Thoracic aorta (tissue), 2 donors: ENCODE measurements around the gene GALK1. TPM values are rescaled to one million over a fixed set of nuclear protein-coding genes. Genes with fewer than 3 reads are reported as not detected.
A peak's percentile ranks its signal among the peaks of the same experiment; 100 is the strongest.

Experiments used
- ATAC-seq: fragments of 150-250 bp; one replicate; pipeline ENCODE4 v1.8.0; 2017; ENCODE audit warnings: low read depth; ENCODE audit not compliant: insufficient number of reproducible peaks, low FRiP score
- DNase-seq: peaks from one replicate; pipeline ENCODE4 v3.0.0-alpha.2; 2020; ENCODE audit warnings: low spot score
- H3K27ac ChIP-seq, 2 donors: fragments of 200-600 bp; sonication (generic); 1 replicate in 1 of 2; 2 replicates in 1 of 2; pipeline ENCODE4 v1.5.1; 2016; ENCODE audit warnings: mild to moderate bottlenecking in 2 of 2, moderate library complexity in 2 of 2
- H3K27me3 ChIP-seq: fragments of 200-600 bp; sonication (generic); replicated peaks from 2 replicates; pipeline ENCODE4 v1.6.0; 2016; ENCODE audit warnings: mild to moderate bottlenecking; ENCODE audit not compliant: insufficient read depth
- H3K36me3 ChIP-seq: fragments of 200-600 bp; sonication (generic); one replicate; pipeline ENCODE4 v1.5.1; 2016
- H3K4me1 ChIP-seq, 2 donors: fragments of 200-600 bp; sonication (generic); 1 replicate in 1 of 2; 2 replicates in 1 of 2; pipeline versions ENCODE4 v1.5.1 to v1.6.0; 2016; ENCODE audit warnings: low read depth in 2 of 2, mild to moderate bottlenecking in 1 of 2; ENCODE audit not compliant: control insufficient read depth in 1 of 2
- H3K4me3 ChIP-seq: fragments of 200-600 bp; sonication (generic); 2 replicates; pipeline ENCODE4 v1.5.1; 2016; ENCODE audit warnings: mild to moderate bottlenecking
- H3K9me3 ChIP-seq: fragments of 200-600 bp; sonication (generic); 2 replicates; pipeline ENCODE4 v1.5.1; 2016
- total RNA-seq, 2 donors: library from RNA; depleted of rRNA; stranded (reverse); fragments of >200 nt; gene quantifications; one replicate each; pipeline versions ENCODE4 v1.1.0 to v1.2.3, GENCODE V29; 2016
- TF ChIP-seq, protein P1 (sequence below): fragments of 200-600 bp; sonication (generic); IDR thresholded peaks from one replicate; pipeline ENCODE4 v1.5.1; 2019; ENCODE audit warnings: antibody characterized with exemption

The GALK1 gene
- total RNA-seq, 2 donors from 2014 or later, result 29.6 to 58.3 TPM

DNA sequence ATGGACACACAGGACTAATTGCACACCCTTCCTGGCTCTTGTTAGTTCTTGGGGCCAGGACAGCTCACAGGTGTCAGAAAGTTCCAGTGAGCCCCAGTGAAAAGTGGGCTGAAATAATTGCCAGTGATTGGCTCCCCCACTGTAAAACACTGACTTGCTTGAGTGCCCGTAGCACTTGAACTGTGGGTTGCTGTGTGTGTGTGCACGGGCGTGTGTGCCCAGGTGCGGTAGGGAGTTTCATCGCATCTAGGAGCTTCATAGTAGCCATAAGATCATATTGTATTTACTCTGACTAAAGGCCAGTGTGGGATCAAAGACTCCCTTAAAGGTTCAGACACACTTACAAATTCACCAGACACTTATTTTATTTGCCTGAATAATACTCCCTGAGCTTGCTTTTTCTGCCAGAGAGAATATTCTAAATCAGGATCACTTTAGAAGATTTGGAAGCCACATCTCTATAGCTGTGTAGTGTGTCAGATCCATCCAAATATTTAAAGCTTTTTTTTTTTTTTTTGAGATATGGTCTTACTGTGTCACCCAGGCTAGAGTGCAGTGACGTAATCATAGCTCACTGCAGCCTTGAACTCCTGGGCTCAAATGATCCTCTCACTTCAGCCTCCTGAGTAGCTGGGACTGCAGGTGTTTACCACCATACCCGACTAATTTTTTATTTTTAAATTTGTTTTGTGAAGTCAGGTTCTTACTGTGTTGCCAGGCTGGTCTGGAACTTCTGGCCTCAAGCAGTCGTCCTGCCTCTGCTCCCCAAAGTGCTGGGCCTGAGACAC is 31.0 kb upstream of the GALK1 start:
- Histone ChIP-seq H3K9me3 (no peaks in the 10 kb centered on the region), H3K36me3 (peaks cover 12% of the 10 kb centered on the region)
- DNase-seq, result no peak

DNA sequence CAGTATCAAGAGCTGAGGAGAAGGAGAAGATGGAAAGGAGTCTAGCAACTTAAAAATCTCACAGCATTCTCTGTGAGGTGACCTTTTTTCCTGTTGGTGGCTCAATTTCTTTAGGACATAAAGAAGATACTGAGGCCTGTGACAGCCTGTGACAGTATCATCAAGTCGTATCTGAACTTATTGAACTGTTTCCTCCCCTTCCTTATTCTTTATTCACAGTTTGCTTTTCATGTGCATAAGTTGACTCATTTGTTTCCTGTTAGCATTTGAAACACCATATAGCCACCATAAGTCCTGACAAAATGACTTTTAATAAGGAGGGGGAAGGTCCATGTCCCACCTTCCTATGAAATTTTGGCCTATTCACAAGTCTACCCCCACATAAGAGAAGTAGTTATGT is 28.5 kb upstream of the GALK1 start:
- Histone ChIP-seq H3K36me3 (peaks cover 8% of the 10 kb centered on the region), H3K4me1 (no peaks in the 10 kb centered on the region), H3K27ac (no peak overlapping the region), H3K27me3 (no peaks in the 10 kb centered on the region), H3K4me3 (no peak overlapping the region), H3K9me3 (no peaks in the 10 kb centered on the region)
- TF ChIP-seq, protein P1, sequence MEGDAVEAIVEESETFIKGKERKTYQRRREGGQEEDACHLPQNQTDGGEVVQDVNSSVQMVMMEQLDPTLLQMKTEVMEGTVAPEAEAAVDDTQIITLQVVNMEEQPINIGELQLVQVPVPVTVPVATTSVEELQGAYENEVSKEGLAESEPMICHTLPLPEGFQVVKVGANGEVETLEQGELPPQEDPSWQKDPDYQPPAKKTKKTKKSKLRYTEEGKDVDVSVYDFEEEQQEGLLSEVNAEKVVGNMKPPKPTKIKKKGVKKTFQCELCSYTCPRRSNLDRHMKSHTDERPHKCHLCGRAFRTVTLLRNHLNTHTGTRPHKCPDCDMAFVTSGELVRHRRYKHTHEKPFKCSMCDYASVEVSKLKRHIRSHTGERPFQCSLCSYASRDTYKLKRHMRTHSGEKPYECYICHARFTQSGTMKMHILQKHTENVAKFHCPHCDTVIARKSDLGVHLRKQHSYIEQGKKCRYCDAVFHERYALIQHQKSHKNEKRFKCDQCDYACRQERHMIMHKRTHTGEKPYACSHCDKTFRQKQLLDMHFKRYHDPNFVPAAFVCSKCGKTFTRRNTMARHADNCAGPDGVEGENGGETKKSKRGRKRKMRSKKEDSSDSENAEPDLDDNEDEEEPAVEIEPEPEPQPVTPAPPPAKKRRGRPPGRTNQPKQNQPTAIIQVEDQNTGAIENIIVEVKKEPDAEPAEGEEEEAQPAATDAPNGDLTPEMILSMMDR, result no peak
- DNase-seq, result no peak
- no peak for ATAC-seq

More for the DNA sequence above, 31.0 kb upstream of the GALK1 start:
- H3K4me3 ChIP-seq, result no peak overlapping the region
- H3K27me3 ChIP-seq, result no peaks in the 10 kb centered on the region
- no peaks in the 10 kb centered on the region for H3K4me1 ChIP-seq
- no peak for ATAC-seq
- H3K27ac ChIP-seq, result no peak overlapping the region
- TF ChIP-seq, protein P1, result no peak

DNA sequence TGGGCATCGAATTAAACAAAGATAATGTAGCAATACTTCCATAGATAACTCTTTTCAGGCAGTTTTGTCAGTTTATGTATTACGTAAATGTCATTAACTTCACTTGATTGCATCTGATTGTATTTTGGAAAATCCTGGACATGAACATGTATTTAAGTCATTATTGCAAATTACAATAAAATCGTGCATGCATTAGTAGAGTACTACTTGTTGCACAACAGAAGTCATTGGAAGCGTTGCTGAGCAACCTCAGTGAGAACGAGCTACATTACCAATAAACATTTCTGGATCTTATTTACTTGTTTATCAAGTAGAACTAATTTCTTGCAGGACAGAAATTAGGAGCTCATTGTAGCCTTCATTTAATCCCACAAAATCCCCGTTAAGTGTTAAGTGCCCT is 26.3 kb upstream of the GALK1 start:
- TF ChIP-seq, protein P1, result no peak
- Histone ChIP-seq H3K36me3 (no peaks in the 10 kb centered on the region), H3K4me1 (peaks cover 0 to 20% of the 10 kb centered on the region in 2 donors), H3K4me3 (no peak overlapping the region), H3K27ac (no peak overlapping the region), H3K9me3 (no peaks in the 10 kb centered on the region), H3K27me3 (no peaks in the 10 kb centered on the region)
- no peak for DNase-seq
- no peak for ATAC-seq

DNA sequence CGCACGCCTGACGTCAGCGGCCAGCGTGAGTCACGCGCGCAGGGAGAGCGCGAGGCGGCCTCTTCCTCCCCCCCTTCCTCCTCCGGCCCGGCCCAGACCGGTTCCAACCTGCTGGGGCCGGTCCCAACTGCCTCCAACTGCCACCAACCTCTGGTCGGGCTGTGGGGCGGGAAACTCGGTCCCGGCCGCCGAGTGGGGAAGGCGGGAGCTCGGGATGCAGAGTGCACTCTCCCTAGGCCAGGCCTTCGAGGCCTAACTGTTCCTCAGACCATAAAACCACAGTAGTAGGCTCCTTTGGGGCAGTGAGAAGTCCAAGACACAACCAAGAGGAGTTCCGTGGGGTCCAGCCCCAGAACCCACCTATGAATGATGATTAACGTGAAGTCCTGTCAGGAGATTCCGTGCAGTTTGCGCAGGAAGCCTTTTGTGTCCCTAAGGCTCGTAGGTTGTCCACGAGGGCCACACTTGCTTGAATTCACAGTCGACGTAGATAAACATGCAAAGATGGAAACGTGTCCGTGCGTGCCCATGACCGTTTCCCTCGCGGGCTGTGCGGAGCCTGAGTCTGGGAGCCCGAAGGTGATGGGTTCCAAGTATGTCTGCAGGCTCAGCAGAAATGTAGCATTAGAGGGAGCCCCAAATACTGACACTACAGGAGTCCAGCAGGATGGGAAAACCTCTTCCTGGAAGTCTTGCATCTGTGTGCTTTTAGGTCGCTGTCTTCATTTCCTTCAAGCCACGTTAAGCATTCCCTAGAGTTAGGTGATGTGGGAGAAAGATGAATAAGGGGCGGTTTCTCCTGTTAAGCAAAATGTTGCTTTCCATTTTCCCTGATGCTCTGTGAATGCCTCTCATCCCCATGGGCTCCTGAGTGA is 20.3 kb upstream of the GALK1 start:
- Histone ChIP-seq H3K27me3 (no peaks in the 10 kb centered on the region), H3K9me3 (no peaks in the 10 kb centered on the region), H3K36me3 (no peaks in the 10 kb centered on the region), H3K4me3 (peak overlapping the region; percentile 77), H3K4me1 (peaks cover 7 to 51% of the 10 kb centered on the region in 2 donors), H3K27ac (peak overlapping the region; percentile 94 to 97)
- DNase-seq, result peak; percentile 67
- TF ChIP-seq, protein P1, result no peak
- peak; percentile 71 for ATAC-seq

DNA sequence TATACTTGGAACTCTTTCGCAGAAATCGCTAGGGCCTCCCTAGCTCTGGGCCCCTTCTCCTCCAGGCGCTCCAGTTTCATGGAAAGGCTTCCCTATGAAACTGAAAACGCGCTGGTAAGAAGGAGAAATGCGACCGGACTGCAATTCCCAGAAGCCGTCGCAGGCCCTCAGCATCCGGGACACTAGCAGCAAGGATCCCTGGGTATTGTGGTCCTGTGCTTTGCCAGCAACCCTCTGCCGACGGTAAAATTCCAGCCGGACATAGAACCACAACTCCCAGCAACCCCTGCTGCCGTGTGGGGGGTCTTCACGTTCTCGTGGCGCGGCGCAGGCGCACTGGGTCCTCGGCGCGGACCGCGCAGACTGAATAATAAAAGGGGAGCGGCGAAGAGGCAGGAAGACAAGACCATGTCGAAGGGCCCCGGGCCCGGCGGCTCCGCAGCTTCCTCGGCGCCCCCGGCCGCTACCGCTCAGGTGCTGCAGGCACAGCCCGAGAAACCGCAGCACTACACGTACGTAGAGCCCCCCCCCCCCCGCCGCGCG is 19.6 kb upstream of the GALK1 start, which contains the start of gene UNK:
Gene UNK, plus strand, starts transcription at position 334 of the 543 bp plus-strand sequence. Its CDS starts 75 bp downstream, at position 409.
- peaks cover 7 to 51% of the 10 kb centered on the region in 2 donors for H3K4me1 ChIP-seq
- ATAC-seq (peak; percentile 80), DNase-seq (peak; percentile 93)
- peak within 1 kb of the TSS; percentile 77 for H3K4me3 ChIP-seq
- no peaks in the 10 kb centered on the region for H3K27me3 ChIP-seq
- H3K9me3 ChIP-seq, result no peaks in the 10 kb centered on the region
- TF ChIP-seq, protein P1, result no peak
- no peaks in the 10 kb centered on the region for H3K36me3 ChIP-seq
- peak within 1 kb of the TSS; percentile 94 to 97 for H3K27ac ChIP-seq
